GM12878 (cell line): ENCODE data around the gene NHERF2. TPM values are rescaled to one million over a fixed set of nuclear protein-coding genes. Genes with fewer than 3 reads are reported as not detected.

Experiments used
- ATAC-seq: fragments of 200-7000 bp; cut with Tn5 transposase; 3 replicates; pipeline ENCODE4 v1.9.1; 2020; ENCODE audit warnings: mild to moderate bottlenecking, moderate library complexity
- BruUV-seq: library from RNA; stranded (reverse); fragments of 400-500 nt; replicated peaks from 2 replicates; lab custom pipeline; 2021; lab: Mats Ljungman, UMichigan
- CTCF ChIA-PET: fragments of 300-600 bp; sonication (Branson Sonifier 250); formaldehyde crosslinking; extraction: SDS; loops from one replicate; lab custom pipeline; 2021; ENCODE audit warnings: inconsistent platforms; lab: Yijun Ruan, JAX
- POLR2A ChIA-PET: fragments of 350-600 bp; formaldehyde crosslinking; extraction: SDS; loops from one replicate; lab custom pipeline; 2021; ENCODE audit warnings: inconsistent platforms; lab: Charles Lee
- RAD21 ChIA-PET: fragments of 300-600 bp; sonication (Branson Sonifier 250); formaldehyde crosslinking; loops from one replicate; lab custom pipeline; 2023; ENCODE audit warnings: antibody characterized with exemption; ENCODE audit not compliant: unreplicated experiment; lab: Charles Lee
- SMC1A ChIA-PET: fragments of 300-600 bp; sonication (Branson Sonifier 250); formaldehyde crosslinking; loops from one replicate; lab custom pipeline; 2023; ENCODE audit not compliant: unreplicated experiment, uncharacterized antibody; lab: Charles Lee
- DNase-seq: peaks from one replicate; pipeline ENCODE4 v3.0.0-alpha.2; 2011; ENCODE audit warnings: low read depth, low spot score
- FAIRE-seq: peaks from 3 replicates; lab custom pipeline; 2011; peaks lifted over from hg19 to GRCh38; lab: Jason Lieb, UNC
- H2AFZ ChIP-seq: 2 replicates; pipeline ENCODE4 v1.6.0; 2011; ENCODE audit warnings: low read depth, low read length, control low read depth; ENCODE audit not compliant: control insufficient read depth
- H3K27ac ChIP-seq: 2 replicates; pipeline ENCODE4 v1.5.1; 2011; ENCODE audit warnings: control low read depth; ENCODE audit not compliant: control insufficient read depth, insufficient read depth
- H3K27me3 ChIP-seq, 2 experiments: replicated peaks in 1 of 2; 2 replicates each; pipeline versions ENCODE4 v1.6.0 to v1.6.1; 2011; ENCODE audit warnings: low read length in 1 of 2; ENCODE audit not compliant: control insufficient read depth in 2 of 2, insufficient read depth in 2 of 2
- H3K36me3 ChIP-seq, 2 experiments: 2 replicates each; pipeline ENCODE4 v1.5.1; 2011; ENCODE audit warnings: low read length in 1 of 2; ENCODE audit not compliant: control insufficient read depth in 2 of 2, insufficient read depth in 2 of 2
- H3K4me1 ChIP-seq: 2 replicates; pipeline ENCODE4 v1.6.1; 2011; ENCODE audit warnings: mild to moderate bottlenecking, low read length, moderate library complexity, mixed read lengths; ENCODE audit not compliant: control insufficient read depth, insufficient read depth
- H3K4me2 ChIP-seq: 2 replicates; pipeline ENCODE4 v1.6.0; 2011; ENCODE audit warnings: control low read depth; ENCODE audit not compliant: control insufficient read depth, insufficient read depth
- H3K4me3 ChIP-seq: fragments of 200-600 bp; sonication (generic); 2 replicates; pipeline ENCODE4 v1.5.1; 2016
- H3K79me2 ChIP-seq: 2 replicates; pipeline ENCODE4 v1.6.0; 2011; ENCODE audit warnings: low read length; ENCODE audit not compliant: control insufficient read depth, insufficient read depth
- H3K9ac ChIP-seq: 2 replicates; pipeline ENCODE4 v1.8.0; 2011; ENCODE audit warnings: low read length, control low read depth, mixed read lengths; ENCODE audit not compliant: control insufficient read depth, insufficient read depth
- H3K9me3 ChIP-seq: replicated peaks from 3 replicates; pipeline ENCODE4 v1.5.1; 2011; ENCODE audit warnings: mild to moderate bottlenecking, low read length; ENCODE audit not compliant: control insufficient read depth, insufficient read depth
- H4K20me1 ChIP-seq: 2 replicates; pipeline ENCODE4 v1.6.0; 2011; ENCODE audit not compliant: control insufficient read depth, insufficient read depth
- HCFC1 ChIP-seq: fragments of 150-350 bp; IDR thresholded peaks from 2 replicates; pipeline ENCODE4 v1.6.1; 2014; ENCODE audit warnings: low read length
- NR2C2 ChIP-seq: IDR thresholded peaks from 2 replicates; pipeline ENCODE4 v1.6.1; 2011; ENCODE audit warnings: borderline replicate concordance, low read depth; ENCODE audit not compliant: control insufficient read depth, insufficient read length
- PAX5 ChIP-seq: IDR thresholded peaks from 2 replicates; pipeline ENCODE4 v1.6.1; 2011; ENCODE audit warnings: low read depth, low read length, borderline replicate concordance
- POLR2A ChIP-seq: IDR thresholded peaks from 2 replicates; pipeline ENCODE4 v1.6.1; 2011; ENCODE audit warnings: low read depth, mild to moderate bottlenecking, low read length
- ZZZ3 ChIP-seq: IDR thresholded peaks from 2 replicates; pipeline ENCODE4 v1.6.1; 2011; ENCODE audit warnings: low read depth; ENCODE audit not compliant: control insufficient read depth, insufficient read length
- WGBS: methylation state at CpG from one replicate; pipeline ENCODE4 v1.1.6; 2016; ENCODE audit warnings: low lambda C conversion rate; ENCODE audit not compliant: insufficient replicate concordance, insufficient coverage; ENCODE audit errors: missing lambda C conversion rate; 5-methylcytosine and 5-hydroxymethylcytosine counted together
- in situ Hi-C: fragments of 300-500 bp; cut with MboI; formaldehyde crosslinking; loops from 9 replicates; pipeline ENCODE4 v1.14.3; 2018; ENCODE audit warnings: mixed read lengths
- intact Hi-C: fragments of 100-400 bp; cut with micrococcal nuclease; formaldehyde crosslinking; loops from one replicate; pipeline ENCODE4 v1.14.2; 2022; ENCODE audit not compliant: unreplicated experiment
- polyA plus RNA-seq, 11 experiments: library from polyadenylated mRNA; depleted of rRNA in 4 of 11; unstranded in 6 of 11; stranded (reverse) in 5 of 11; fragments of >200 nt; fragmentation: Nextera tagmentation in 4 of 11; fragmentation: Illumina TruSeq in 1 of 11; extraction: Ambion mirVana in 4 of 11; extraction: Trizol in 1 of 11; gene quantifications; 1 replicate in 1 of 11; 2 replicates in 10 of 11; pipeline versions ENCODE4 v1.2.1 to v1.2.3, GENCODE V29; 2011 to 2016; ENCODE audit warnings: inconsistent platforms in 2 of 11, missing spikeins in 2 of 11, low read depth in 1 of 11
- total RNA-seq, 4 experiments: library from RNA; depleted of rRNA in 3 of 4; stranded (reverse); fragments of >200 nt in 3 of 4; fragmentation: Illumina TruSeq in 1 of 4; extraction: Trizol in 1 of 4; gene quantifications; 2 replicates each; pipeline versions ENCODE4 v1.2.1 to v1.2.3, GENCODE V29; 2013 to 2021
- TF ChIP-seq, protein P1 (sequence below): fragments of 450-650 bp; IDR thresholded peaks from 2 replicates; pipeline ENCODE4 v1.6.1; 2016; ENCODE audit warnings: mild to moderate bottlenecking
- TF ChIP-seq, protein P2 (sequence below): IDR thresholded peaks from 2 replicates; pipeline ENCODE4 v1.6.1; 2011; ENCODE audit warnings: mild to moderate bottlenecking, low read depth, low read length, moderate library complexity; ENCODE audit not compliant: insufficient replicate concordance
- TF ChIP-seq, protein P3 (sequence below): fragments of 450-650 bp; formaldehyde crosslinking; IDR thresholded peaks from 2 replicates; pipeline ENCODE4 v1.5.0; 2022; ENCODE audit warnings: mild to moderate bottlenecking, missing genetic modification characterization

NHERF2 gene
- total and polyA plus RNA-seq, 10 of the 15 experiments (the other 5 are each of a cell fraction or from before 2014, with no cell fraction given): 0.05 to 0.31 (median 0.08) TPM; not detected in 4

GRCh38 chr16:2079311-2079800, 52.7 kb downstream of the NHERF2 start:
- ChIA-PET SMC1A (no interaction called here), RAD21 (no interaction called here), CTCF (no interaction called here), POLR2A (no interaction called here)
- in situ Hi-C loops: no loop called here
- H3K4me1 ChIP-seq: no peaks in the 10 kb centered on the region
- H2AFZ ChIP-seq: no peak overlapping the region
- peaks cover 0 to 4% of the 10 kb centered on the region in 2 experiments; a peak in 3 of 4 replicates for H3K36me3 ChIP-seq
- no peaks in the 10 kb centered on the region for H4K20me1 ChIP-seq
- 0 out of 2 replicates have a peak, but pooled peaks have one; percentile 0 for TF ChIP-seq POLR2A
- no peak for TF ChIP-seq HCFC1
- TF ChIP-seq NR2C2: no peak
- WGBS: 87% methylated on average over 23 of the region's 30 CpGs
- no TSS peak for BruUV-seq
- DNase-seq (no peak), FAIRE-seq (no peak), ATAC-seq (no peak)
- no peak overlapping the region for H3K9ac ChIP-seq
- no peak overlapping the region for H3K4me2 ChIP-seq
- no peaks in the 10 kb centered on the region for H3K27me3 ChIP-seq
- H3K27ac ChIP-seq: no peak overlapping the region
- no peaks in the 10 kb centered on the region for H3K79me2 ChIP-seq
- H3K9me3 ChIP-seq: no peaks in the 10 kb centered on the region
- no peak overlapping the region for H3K4me3 ChIP-seq
- intact Hi-C loops: no loop called here

GRCh38 chr16:2079991-2080390, 53.3 kb downstream of the NHERF2 start:
- Histone ChIP-seq H3K27ac (no peak overlapping the region), H3K4me2 (no peak overlapping the region), H2AFZ (no peak overlapping the region), H3K27me3 (no peaks in the 10 kb centered on the region), H4K20me1 (no peaks in the 10 kb centered on the region), H3K4me3 (no peak overlapping the region), H3K9ac (no peak overlapping the region), H3K79me2 (no peaks in the 10 kb centered on the region), H3K9me3 (no peaks in the 10 kb centered on the region), H3K4me1 (no peaks in the 10 kb centered on the region), H3K36me3 (peaks cover 0 to 2% of the 10 kb centered on the region in 2 experiments; a peak in 3 of 4 replicates)
- FAIRE-seq (no peak), ATAC-seq (no peak), DNase-seq (no peak)
- no TSS peak for BruUV-seq
- RAD21 ChIA-PET: no interaction called here
- SMC1A ChIA-PET: no interaction called here
- intact Hi-C loops: no loop called here
- CTCF ChIA-PET: no interaction called here
- in situ Hi-C loops: loop anchor here (10.0 kb wide), 1 partner anchor 65 kb away; the partner anchor contains the start of gene RAB26
- WGBS: 89% methylated on average over 16 of the region's 16 CpGs
- POLR2A ChIA-PET: no interaction called here
- TF ChIP-seq, protein P1, sequence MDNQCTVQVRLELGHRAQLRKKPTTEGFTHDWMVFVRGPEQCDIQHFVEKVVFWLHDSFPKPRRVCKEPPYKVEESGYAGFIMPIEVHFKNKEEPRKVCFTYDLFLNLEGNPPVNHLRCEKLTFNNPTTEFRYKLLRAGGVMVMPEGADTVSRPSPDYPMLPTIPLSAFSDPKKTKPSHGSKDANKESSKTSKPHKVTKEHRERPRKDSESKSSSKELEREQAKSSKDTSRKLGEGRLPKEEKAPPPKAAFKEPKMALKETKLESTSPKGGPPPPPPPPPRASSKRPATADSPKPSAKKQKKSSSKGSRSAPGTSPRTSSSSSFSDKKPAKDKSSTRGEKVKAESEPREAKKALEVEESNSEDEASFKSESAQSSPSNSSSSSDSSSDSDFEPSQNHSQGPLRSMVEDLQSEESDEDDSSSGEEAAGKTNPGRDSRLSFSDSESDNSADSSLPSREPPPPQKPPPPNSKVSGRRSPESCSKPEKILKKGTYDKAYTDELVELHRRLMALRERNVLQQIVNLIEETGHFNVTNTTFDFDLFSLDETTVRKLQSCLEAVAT: no peak
- TF ChIP-seq, protein P2, sequence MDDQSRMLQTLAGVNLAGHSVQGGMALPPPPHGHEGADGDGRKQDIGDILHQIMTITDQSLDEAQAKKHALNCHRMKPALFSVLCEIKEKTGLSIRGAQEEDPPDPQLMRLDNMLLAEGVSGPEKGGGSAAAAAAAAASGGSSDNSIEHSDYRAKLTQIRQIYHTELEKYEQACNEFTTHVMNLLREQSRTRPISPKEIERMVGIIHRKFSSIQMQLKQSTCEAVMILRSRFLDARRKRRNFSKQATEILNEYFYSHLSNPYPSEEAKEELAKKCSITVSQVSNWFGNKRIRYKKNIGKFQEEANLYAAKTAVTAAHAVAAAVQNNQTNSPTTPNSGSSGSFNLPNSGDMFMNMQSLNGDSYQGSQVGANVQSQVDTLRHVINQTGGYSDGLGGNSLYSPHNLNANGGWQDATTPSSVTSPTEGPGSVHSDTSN: no peak
- TF ChIP-seq, protein P3, sequence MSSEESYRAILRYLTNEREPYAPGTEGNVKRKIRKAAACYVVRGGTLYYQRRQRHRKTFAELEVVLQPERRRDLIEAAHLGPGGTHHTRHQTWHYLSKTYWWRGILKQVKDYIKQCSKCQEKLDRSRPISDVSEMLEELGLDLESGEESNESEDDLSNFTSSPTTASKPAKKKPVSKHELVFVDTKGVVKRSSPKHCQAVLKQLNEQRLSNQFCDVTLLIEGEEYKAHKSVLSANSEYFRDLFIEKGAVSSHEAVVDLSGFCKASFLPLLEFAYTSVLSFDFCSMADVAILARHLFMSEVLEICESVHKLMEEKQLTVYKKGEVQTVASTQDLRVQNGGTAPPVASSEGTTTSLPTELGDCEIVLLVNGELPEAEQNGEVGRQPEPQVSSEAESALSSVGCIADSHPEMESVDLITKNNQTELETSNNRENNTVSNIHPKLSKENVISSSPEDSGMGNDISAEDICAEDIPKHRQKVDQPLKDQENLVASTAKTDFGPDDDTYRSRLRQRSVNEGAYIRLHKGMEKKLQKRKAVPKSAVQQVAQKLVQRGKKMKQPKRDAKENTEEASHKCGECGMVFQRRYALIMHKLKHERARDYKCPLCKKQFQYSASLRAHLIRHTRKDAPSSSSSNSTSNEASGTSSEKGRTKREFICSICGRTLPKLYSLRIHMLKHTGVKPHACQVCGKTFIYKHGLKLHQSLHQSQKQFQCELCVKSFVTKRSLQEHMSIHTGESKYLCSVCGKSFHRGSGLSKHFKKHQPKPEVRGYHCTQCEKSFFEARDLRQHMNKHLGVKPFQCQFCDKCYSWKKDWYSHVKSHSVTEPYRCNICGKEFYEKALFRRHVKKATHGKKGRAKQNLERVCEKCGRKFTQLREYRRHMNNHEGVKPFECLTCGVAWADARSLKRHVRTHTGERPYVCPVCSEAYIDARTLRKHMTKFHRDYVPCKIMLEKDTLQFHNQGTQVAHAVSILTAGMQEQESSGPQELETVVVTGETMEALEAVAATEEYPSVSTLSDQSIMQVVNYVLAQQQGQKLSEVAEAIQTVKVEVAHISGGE (CRISPR knock-in tag): no peak
- TF ChIP-seq ZZZ3 (no peak), PAX5 (no peak)
